ENCODE results near the gene ZDHHC7.

DNA sequence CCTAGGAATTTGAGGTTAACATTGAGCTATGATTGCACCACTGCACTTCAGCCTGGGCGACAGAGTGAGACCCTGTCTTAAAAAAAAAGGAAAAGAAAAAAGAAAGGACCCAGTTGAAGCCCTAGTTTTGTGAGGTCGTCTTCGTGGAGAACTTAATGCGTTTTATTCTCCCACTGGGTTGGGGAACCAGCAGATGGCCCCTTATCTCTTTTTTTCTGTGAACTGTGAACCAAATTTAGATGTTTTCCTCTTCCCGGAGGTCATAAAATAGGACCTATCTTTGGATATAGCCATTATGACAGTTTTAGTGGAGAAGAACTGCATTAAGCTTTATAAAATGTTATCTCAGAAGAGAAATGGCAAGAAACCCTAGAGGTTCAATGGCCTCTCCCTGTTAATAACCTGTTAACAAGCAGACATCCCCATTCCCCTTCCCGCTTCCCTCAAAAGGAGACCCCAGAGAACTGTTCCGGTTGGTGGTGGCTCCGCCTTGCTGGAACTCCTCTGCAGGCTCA lies 39.8 kb upstream of the ZDHHC7 start:
- TF ChIP-seq, protein P1, sequence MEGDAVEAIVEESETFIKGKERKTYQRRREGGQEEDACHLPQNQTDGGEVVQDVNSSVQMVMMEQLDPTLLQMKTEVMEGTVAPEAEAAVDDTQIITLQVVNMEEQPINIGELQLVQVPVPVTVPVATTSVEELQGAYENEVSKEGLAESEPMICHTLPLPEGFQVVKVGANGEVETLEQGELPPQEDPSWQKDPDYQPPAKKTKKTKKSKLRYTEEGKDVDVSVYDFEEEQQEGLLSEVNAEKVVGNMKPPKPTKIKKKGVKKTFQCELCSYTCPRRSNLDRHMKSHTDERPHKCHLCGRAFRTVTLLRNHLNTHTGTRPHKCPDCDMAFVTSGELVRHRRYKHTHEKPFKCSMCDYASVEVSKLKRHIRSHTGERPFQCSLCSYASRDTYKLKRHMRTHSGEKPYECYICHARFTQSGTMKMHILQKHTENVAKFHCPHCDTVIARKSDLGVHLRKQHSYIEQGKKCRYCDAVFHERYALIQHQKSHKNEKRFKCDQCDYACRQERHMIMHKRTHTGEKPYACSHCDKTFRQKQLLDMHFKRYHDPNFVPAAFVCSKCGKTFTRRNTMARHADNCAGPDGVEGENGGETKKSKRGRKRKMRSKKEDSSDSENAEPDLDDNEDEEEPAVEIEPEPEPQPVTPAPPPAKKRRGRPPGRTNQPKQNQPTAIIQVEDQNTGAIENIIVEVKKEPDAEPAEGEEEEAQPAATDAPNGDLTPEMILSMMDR (IDR thresholded peaks at IDR 0.05): no peak
- TF ChIP-seq POLR2A (IDR thresholded peaks at IDR 0.05): no peak
